GM19239 (cell line): ENCODE measurements around the gene PPP1R12B.
"Not testable (repeated sequence)": the region's sequence is repeated elsewhere in the genome, so short reads cannot be mapped to it uniquely, and the experiment has no call there.

Source experiments
- DNase-seq: peaks from one replicate; pipeline ENCODE4 v3.0.0; 2011; ENCODE audit warnings: low spot score; ENCODE audit not compliant: insufficient read length
- FAIRE-seq: peaks from 2 replicates; lab custom pipeline; 2011; peaks lifted over from hg19 to GRCh38; lab: Jason Lieb, UNC

Gene PPP1R12B

GRCh38 chr1:202619012-202619411, 270.5 kb downstream of the PPP1R12B start:
- not testable (repeated sequence) for FAIRE-seq, DNase-seq

- FAIRE-seq: no peak
Measured at GRCh38 chr1:202619505-202619904, 271.0 kb downstream of the PPP1R12B start.

GRCh38 chr1:202620036-202620435, 271.5 kb downstream of the PPP1R12B start:
- FAIRE-seq: not testable (repeated sequence)

More at GRCh38 chr1:202619505-202619904, 271.0 kb downstream of the PPP1R12B start:
- DNase-seq: no peak

GRCh38 chr1:202621446-202621845, 272.9 kb downstream of the PPP1R12B start:
- DNase-seq: no peak
- no peak for FAIRE-seq

More at GRCh38 chr1:202620036-202620435, 271.5 kb downstream of the PPP1R12B start:
- DNase-seq: not testable (repeated sequence)

- no peak for FAIRE-seq
- DNase-seq: no peak
Measured at GRCh38 chr1:202622388-202622787, 273.9 kb downstream of the PPP1R12B start.

- FAIRE-seq: no peak
- no peak for DNase-seq
Measured at GRCh38 chr1:202623075-202623474, 274.6 kb downstream of the PPP1R12B start.

GRCh38 chr1:202623476-202623875, 275.0 kb downstream of the PPP1R12B start:
- not testable (repeated sequence) for FAIRE-seq, DNase-seq

- no peak for DNase-seq
Measured at GRCh38 chr1:202624088-202624780, 275.7 kb downstream of the PPP1R12B start.

GRCh38 chr1:202624781-202625108, 276.2 kb downstream of the PPP1R12B start:
- no peak for FAIRE-seq
- no peak for DNase-seq

More at GRCh38 chr1:202624088-202624780, 275.7 kb downstream of the PPP1R12B start:
- FAIRE-seq: no peak

- FAIRE-seq: no peak
- peak; percentile 57 for DNase-seq
Measured at GRCh38 chr1:202625416-202626360, 277.2 kb downstream of the PPP1R12B start.

- FAIRE-seq, DNase-seq: not testable (repeated sequence)
Measured at GRCh38 chr1:202627036-202627435, 278.5 kb downstream of the PPP1R12B start.

GRCh38 chr1:202627841-202628565, 279.5 kb downstream of the PPP1R12B start:
- FAIRE-seq (no peak), DNase-seq (no peak)

GRCh38 chr1:202628646-202629215, 280.2 kb downstream of the PPP1R12B start:
- FAIRE-seq: no peak
- no peak for DNase-seq

- not testable (repeated sequence) for DNase-seq, FAIRE-seq
Measured at GRCh38 chr1:202629257-202629811, 280.8 kb downstream of the PPP1R12B start.

- not testable (repeated sequence) for FAIRE-seq, DNase-seq
Measured at GRCh38 chr1:202630096-202630495, 281.6 kb downstream of the PPP1R12B start.

- DNase-seq (no peak), FAIRE-seq (no peak)
Measured at GRCh38 chr1:202630541-202630940, 282.0 kb downstream of the PPP1R12B start.

GRCh38 chr1:202631076-202631923, 282.8 kb downstream of the PPP1R12B start:
- DNase-seq (no peak), FAIRE-seq (no peak)

GRCh38 chr1:202632241-202632640, 283.7 kb downstream of the PPP1R12B start:
- FAIRE-seq: no peak
- no peak for DNase-seq

GRCh38 chr1:202636171-202636570, 287.7 kb downstream of the PPP1R12B start:
- not testable (repeated sequence) for FAIRE-seq, DNase-seq
